ENCODE measurements around the gene EPB41L1.

The EPB41L1 gene

DNA sequence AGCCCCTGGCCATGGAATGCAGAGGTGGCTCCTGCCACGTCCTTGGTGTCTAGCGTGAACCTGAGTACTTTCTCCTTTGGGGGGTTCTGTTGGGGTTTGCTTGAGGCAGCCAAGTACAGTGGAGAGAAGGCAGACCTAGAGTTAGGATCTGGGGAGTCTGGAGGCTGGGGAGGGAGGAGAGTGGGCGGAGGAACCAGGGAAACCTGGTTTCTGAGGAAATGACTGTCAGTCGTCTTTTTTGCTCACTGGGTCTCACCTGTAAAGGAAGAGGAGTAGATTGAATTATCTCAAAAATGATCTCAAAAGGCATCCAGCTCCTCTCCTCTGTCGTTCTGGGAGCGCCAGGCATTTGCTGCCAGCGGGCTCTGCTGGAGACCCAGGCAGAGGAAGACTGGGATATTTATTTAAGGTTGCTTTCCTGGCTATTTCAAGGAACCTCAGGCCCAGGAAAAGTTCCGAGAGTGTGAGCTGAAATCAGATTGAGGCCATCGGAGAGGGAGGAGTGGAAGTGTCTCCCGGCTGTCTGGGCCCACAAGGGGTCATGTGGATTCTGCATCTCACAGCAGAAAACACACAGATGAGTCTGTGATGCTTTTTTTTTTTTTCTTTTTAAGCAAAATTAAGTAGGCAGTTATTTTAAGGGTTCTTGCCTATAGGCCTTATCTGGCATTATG, 16.1 kb downstream of the EPB41L1 start:
- Histone ChIP-seq H3K4me1 (ENCODE audit: control insufficient read depth, insufficient read depth, low read length) (no peaks in the 10 kb centered on the region), H3K9ac (ENCODE audit: low read length) (no peak overlapping the region), H3K27me3 (ENCODE audit: control insufficient read depth, insufficient read depth, low read length) (no peaks in the 10 kb centered on the region), H3K4me3 (ENCODE audit: low read length) (no peak overlapping the region), H3K36me3 (ENCODE audit: control insufficient read depth, insufficient read depth, low read length) (no peaks in the 10 kb centered on the region), H3K27ac (ENCODE audit: low read depth, low read length) (no peak overlapping the region)

DNA sequence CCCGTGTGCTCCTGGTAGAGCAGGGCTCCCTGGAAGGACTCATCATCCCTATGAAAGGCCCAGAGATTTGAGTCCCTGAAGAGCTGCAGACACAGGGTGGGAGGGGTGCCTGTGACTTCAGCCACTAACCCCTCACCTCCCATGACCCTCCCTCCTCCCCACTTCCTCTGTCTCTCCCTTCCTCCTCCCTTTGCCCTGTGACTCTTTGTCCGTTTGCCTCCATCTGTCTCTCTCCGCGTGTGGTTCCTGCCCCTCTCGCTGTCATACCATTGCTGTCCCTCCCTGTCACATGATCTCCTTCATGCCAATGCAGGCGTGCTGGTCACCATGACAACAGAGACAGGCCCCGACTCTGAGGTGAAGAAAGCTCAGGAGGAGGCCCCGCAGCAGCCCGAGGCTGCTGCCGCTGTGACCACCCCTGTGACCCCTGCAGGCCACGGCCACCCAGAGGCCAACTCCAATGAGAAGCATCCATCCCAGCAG, 19.0 kb downstream of the EPB41L1 start:
- H3K27me3 ChIP-seq (ENCODE audit: control insufficient read depth, insufficient read depth, low read length) = no peaks in the 10 kb centered on the region

DNA sequence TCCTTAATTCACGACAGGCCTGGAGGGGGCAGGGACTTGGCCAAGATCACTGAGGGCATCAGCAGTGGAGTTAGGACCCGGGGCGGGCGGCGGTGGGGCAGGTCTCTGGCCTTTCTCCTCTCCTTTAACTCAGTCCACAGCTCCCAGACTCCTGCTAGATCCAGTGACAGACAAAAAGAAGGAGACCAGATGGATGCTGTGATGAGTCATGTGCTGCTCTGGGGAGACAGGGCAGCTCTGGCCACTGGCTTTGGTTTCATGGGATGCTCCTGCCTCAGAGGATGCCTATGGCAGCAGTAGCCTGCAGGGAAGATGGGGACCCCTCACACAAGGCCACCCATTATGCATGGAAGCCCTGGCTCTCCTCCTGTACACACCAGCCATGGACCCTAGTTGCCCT, 20.5 kb downstream of the EPB41L1 start:
- Histone ChIP-seq H3K9ac (ENCODE audit: low read length) (no peak overlapping the region), H3K4me1 (ENCODE audit: control insufficient read depth, insufficient read depth, low read length) (no peaks in the 10 kb centered on the region), H3K27me3 (ENCODE audit: control insufficient read depth, insufficient read depth, low read length) (no peaks in the 10 kb centered on the region), H3K36me3 (ENCODE audit: control insufficient read depth, insufficient read depth, low read length) (peaks cover 16% of the 10 kb centered on the region), H3K4me3 (ENCODE audit: low read length) (no peak overlapping the region), H3K27ac (ENCODE audit: low read depth, low read length) (no peak overlapping the region)

More for the DNA sequence above, 19.0 kb downstream of the EPB41L1 start:
- no peak overlapping the region for H3K4me3 ChIP-seq (ENCODE audit: low read length)
- H3K27ac ChIP-seq (ENCODE audit: low read depth, low read length) = no peak overlapping the region
- H3K9ac ChIP-seq (ENCODE audit: low read length) = no peak overlapping the region
- H3K4me1 ChIP-seq (ENCODE audit: control insufficient read depth, insufficient read depth, low read length) = no peaks in the 10 kb centered on the region
- peaks cover 6% of the 10 kb centered on the region for H3K36me3 ChIP-seq (ENCODE audit: control insufficient read depth, insufficient read depth, low read length)

- Histone ChIP-seq H3K27ac (ENCODE audit: low read depth, low read length) (no peak overlapping the region), H3K9ac (ENCODE audit: low read length) (no peak overlapping the region), H3K4me3 (ENCODE audit: low read length) (no peak overlapping the region), H3K27me3 (ENCODE audit: control insufficient read depth, insufficient read depth, low read length) (no peaks in the 10 kb centered on the region), H3K4me1 (ENCODE audit: control insufficient read depth, insufficient read depth, low read length) (no peaks in the 10 kb centered on the region), H3K36me3 (ENCODE audit: control insufficient read depth, insufficient read depth, low read length) (peaks cover 17% of the 10 kb centered on the region)
These were observed 21.0 kb downstream of the EPB41L1 start for GRCh38 chr20:36175475-36175995.

DNA sequence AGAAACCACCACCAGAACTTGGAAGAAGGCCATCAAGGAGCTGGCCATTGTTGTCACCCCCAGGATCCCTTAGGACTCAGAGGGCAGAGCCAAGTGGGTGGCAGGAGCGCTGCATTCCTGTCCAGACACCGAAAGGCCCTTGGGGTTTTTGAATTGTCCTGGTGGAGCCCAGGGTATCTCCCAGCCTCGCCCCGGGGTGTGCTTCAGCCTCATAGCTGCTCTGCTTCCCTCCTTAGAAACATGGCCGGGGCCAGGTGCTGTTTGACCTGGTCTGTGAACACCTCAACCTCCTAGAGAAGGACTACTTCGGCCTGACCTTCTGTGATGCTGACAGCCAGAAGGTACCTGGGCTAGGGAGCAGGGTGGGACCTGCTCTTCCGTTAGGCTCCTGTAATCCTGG, 23.2 kb downstream of the EPB41L1 start:
- Histone ChIP-seq H3K27me3 (ENCODE audit: control insufficient read depth, insufficient read depth, low read length) (no peaks in the 10 kb centered on the region), H3K4me3 (ENCODE audit: low read length) (no peak overlapping the region), H3K36me3 (ENCODE audit: control insufficient read depth, insufficient read depth, low read length) (peaks cover 27% of the 10 kb centered on the region), H3K27ac (ENCODE audit: low read depth, low read length) (no peak overlapping the region), H3K4me1 (ENCODE audit: control insufficient read depth, insufficient read depth, low read length) (no peaks in the 10 kb centered on the region), H3K9ac (ENCODE audit: low read length) (no peak overlapping the region)

GRCh38 chr20:36179170-36179945, 24.8 kb downstream of the EPB41L1 start:
- no peaks in the 10 kb centered on the region for H3K4me1 ChIP-seq (ENCODE audit: control insufficient read depth, insufficient read depth, low read length)
- peaks cover 30% of the 10 kb centered on the region for H3K36me3 ChIP-seq (ENCODE audit: control insufficient read depth, insufficient read depth, low read length)
- H3K9ac ChIP-seq (ENCODE audit: low read length) = no peak overlapping the region
- H3K27ac ChIP-seq (ENCODE audit: low read depth, low read length) = no peak overlapping the region
- H3K27me3 ChIP-seq (ENCODE audit: control insufficient read depth, insufficient read depth, low read length) = no peaks in the 10 kb centered on the region
- H3K4me3 ChIP-seq (ENCODE audit: low read length) = no peak overlapping the region

DNA sequence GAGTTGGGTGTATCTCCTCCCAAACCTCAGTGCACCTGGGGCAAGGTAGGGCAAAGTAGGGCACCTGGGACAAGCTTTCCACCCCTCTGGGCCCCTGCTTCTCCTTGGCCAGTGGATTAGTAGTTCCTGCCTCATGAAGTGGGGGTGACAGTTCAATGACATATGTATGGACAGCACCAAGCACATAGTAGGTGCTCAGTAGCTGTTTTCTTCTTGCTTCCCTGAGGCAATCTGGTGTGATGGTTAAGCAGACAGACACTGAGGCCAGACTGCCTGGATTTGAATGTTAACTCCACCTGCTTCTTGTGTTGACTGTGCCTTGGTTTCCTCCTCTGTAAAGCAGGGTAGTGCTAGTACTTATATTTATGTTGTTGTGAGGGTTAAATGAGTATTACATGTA, 25.8 kb downstream of the EPB41L1 start:
- H3K27ac ChIP-seq (ENCODE audit: low read depth, low read length) = no peak overlapping the region
- no peak overlapping the region for H3K4me3 ChIP-seq (ENCODE audit: low read length)
- H3K27me3 ChIP-seq (ENCODE audit: control insufficient read depth, insufficient read depth, low read length) = no peaks in the 10 kb centered on the region
- peaks cover 30% of the 10 kb centered on the region for H3K36me3 ChIP-seq (ENCODE audit: control insufficient read depth, insufficient read depth, low read length)
- no peaks in the 10 kb centered on the region for H3K4me1 ChIP-seq (ENCODE audit: control insufficient read depth, insufficient read depth, low read length)
- no peak overlapping the region for H3K9ac ChIP-seq (ENCODE audit: low read length)

DNA sequence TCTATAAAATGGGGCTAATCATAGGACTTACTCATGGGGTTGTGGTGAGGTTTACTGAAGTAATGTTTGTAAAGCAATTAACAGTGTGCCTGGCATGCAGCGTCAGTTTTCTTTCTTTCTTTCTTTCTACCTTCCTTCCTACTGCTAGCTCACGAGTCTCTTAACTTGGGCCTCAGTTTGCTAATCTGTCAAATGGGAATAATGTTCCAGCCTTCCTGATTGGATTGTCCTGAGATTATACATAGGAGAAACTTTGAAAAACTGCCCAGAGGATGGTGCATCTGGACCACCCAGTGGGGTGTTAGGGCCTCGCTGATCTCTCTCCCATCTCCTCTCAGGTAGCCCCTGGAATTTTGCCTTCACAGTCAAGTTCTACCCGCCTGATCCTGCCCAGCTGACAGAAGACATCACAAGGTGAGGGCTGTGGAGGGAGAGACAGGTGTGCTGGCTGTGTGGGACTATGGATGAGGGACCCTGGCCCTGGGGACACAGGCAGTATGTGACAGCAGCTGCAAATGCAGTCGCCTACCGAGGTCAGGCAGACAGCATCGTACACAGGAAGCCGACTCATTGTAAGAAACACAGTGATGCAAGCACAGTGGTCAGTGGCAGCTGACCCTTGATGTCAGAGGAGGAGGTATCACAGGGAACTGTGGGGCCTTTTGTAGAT, 27.5 kb downstream of the EPB41L1 start:
- Histone ChIP-seq H3K9ac (ENCODE audit: low read length) (no peak overlapping the region), H3K27ac (ENCODE audit: low read depth, low read length) (no peak overlapping the region), H3K27me3 (ENCODE audit: control insufficient read depth, insufficient read depth, low read length) (no peaks in the 10 kb centered on the region), H3K4me1 (ENCODE audit: control insufficient read depth, insufficient read depth, low read length) (no peaks in the 10 kb centered on the region), H3K36me3 (ENCODE audit: control insufficient read depth, insufficient read depth, low read length) (peaks cover 25% of the 10 kb centered on the region), H3K4me3 (ENCODE audit: low read length) (no peak overlapping the region)

GRCh38 chr20:36182604-36183154, 28.1 kb downstream of the EPB41L1 start:
- Histone ChIP-seq H3K4me1 (ENCODE audit: control insufficient read depth, insufficient read depth, low read length) (no peaks in the 10 kb centered on the region), H3K9ac (ENCODE audit: low read length) (no peak overlapping the region), H3K36me3 (ENCODE audit: control insufficient read depth, insufficient read depth, low read length) (peaks cover 26% of the 10 kb centered on the region)

DNA sequence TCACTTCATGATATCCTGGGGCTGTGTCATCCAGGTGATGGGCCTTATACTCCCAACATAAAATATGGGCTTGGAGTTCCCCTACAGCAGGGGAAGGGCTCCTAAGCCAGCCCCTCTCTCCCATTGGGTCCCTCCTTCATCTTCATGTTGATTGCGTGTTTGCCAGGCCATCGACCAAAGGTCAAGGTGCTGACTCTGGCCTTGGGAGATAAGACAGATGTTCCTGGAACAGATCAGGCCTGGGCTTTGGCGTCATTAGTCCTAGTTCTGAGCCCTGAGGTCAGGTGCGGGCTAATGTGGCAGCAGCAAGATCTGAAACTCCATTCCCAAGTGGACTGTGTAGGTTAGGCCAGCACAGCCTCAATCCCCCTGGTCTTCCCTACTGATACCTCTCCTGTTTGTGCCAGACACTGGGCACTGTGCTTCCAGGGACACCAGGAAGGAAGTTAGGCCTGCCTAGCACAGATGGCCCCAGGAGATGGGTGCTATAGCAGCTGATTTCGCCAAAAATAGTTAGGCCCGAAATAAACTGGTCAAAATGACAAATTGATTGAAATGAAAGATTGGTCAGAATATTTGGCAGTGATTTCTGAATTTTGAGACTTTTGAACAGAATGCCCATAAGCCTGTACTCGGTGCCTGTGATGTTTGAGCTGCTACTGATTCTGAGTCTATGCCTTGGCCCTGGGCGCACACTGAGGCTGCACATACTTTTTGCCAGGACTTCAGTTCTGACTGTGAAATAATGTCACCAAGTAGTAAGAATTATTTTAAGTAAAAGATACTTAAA, 28.8 kb downstream of the EPB41L1 start:
- no peak overlapping the region for H3K27ac ChIP-seq (ENCODE audit: low read depth, low read length)
- H3K9ac ChIP-seq (ENCODE audit: low read length) = no peak overlapping the region
- H3K27me3 ChIP-seq (ENCODE audit: control insufficient read depth, insufficient read depth, low read length) = no peaks in the 10 kb centered on the region
- no peaks in the 10 kb centered on the region for H3K4me1 ChIP-seq (ENCODE audit: control insufficient read depth, insufficient read depth, low read length)
- H3K4me3 ChIP-seq (ENCODE audit: low read length) = no peak overlapping the region
- H3K36me3 ChIP-seq (ENCODE audit: control insufficient read depth, insufficient read depth, low read length) = peaks cover 26% of the 10 kb centered on the region

More at GRCh38 chr20:36182604-36183154, 28.1 kb downstream of the EPB41L1 start:
- Histone ChIP-seq H3K27ac (ENCODE audit: low read depth, low read length) (no peak overlapping the region), H3K4me3 (ENCODE audit: low read length) (no peak overlapping the region), H3K27me3 (ENCODE audit: control insufficient read depth, insufficient read depth, low read length) (no peaks in the 10 kb centered on the region)

GRCh38 chr20:36184816-36185776, 30.6 kb downstream of the EPB41L1 start:
- Histone ChIP-seq H3K27ac (ENCODE audit: low read depth, low read length) (no peak overlapping the region), H3K36me3 (ENCODE audit: control insufficient read depth, insufficient read depth, low read length) (peaks cover 21% of the 10 kb centered on the region), H3K4me3 (ENCODE audit: low read length) (no peak overlapping the region), H3K9ac (ENCODE audit: low read length) (no peak overlapping the region), H3K27me3 (ENCODE audit: control insufficient read depth, insufficient read depth, low read length) (no peaks in the 10 kb centered on the region), H3K4me1 (ENCODE audit: control insufficient read depth, insufficient read depth, low read length) (no peaks in the 10 kb centered on the region)
